Aorta (tissue), 5 donors: Measurements from ENCODE around the gene ART5. TPM values are rescaled to one million over a fixed set of nuclear protein-coding genes. Genes with fewer than 3 reads are reported as not detected.
"Not testable (repeated sequence)": the region's sequence is repeated elsewhere in the genome, so short reads cannot be mapped to it uniquely, and the experiment has no call there.

Experiments
- ATAC-seq: fragments of 200-7000 bp; cut with Tn5 transposase; one replicate; pipeline ENCODE4 v1.9.1; 2022; ENCODE audit warnings: moderate library complexity; ENCODE audit not compliant: low FRiP score
- DNase-seq, 2 donors: peaks; one replicate each; pipeline ENCODE4 v3.0.0-alpha.2; 2020
- H3K27ac ChIP-seq, 2 donors: one replicate each; pipeline ENCODE4 v1.5.1; 2013; ENCODE audit warnings: low read length in 2 of 2, mild to moderate bottlenecking in 2 of 2, moderate library complexity in 2 of 2, control low read depth in 1 of 2, inconsistent platforms in 1 of 2, low read depth in 1 of 2
- H3K27me3 ChIP-seq, 2 donors: one replicate each; pipeline ENCODE4 v1.6.1; 2013; ENCODE audit warnings: control low read depth in 1 of 2, low read length in 1 of 2, mild to moderate bottlenecking in 1 of 2, moderate library complexity in 1 of 2; ENCODE audit not compliant: insufficient read depth in 2 of 2, control insufficient read depth in 1 of 2
- H3K36me3 ChIP-seq, 2 donors: one replicate each; pipeline ENCODE4 v1.6.1; 2013; ENCODE audit warnings: control low read depth in 1 of 2, low read length in 1 of 2, mild to moderate bottlenecking in 1 of 2; ENCODE audit not compliant: insufficient read depth in 2 of 2, control insufficient read depth in 1 of 2
- H3K4me1 ChIP-seq, 2 donors: one replicate each; pipeline ENCODE4 v1.6.1; 2013; ENCODE audit warnings: low read length in 2 of 2, control low read depth in 1 of 2, mild to moderate bottlenecking in 1 of 2, moderate library complexity in 1 of 2; ENCODE audit not compliant: insufficient read depth in 2 of 2, control insufficient read depth in 1 of 2
- H3K4me3 ChIP-seq, 2 donors: one replicate each; pipeline ENCODE4 v1.5.1; 2013; ENCODE audit warnings: low read length in 2 of 2, control low read depth in 1 of 2, mild to moderate bottlenecking in 1 of 2
- H3K9me3 ChIP-seq: one replicate; pipeline ENCODE4 v1.6.1; 2013; ENCODE audit warnings: mild to moderate bottlenecking, low read length; ENCODE audit not compliant: control insufficient read depth
- WGBS, 2 donors: extraction: QIAGEN DNeasy Blood & Tissue Kit; methylation state at CpG; one replicate each; pipeline ENCODE4 v1.1.7; 2013; 5-methylcytosine and 5-hydroxymethylcytosine counted together
- intact Hi-C, 2 donors: fragments of 100-400 bp; cut with DNase I; formaldehyde crosslinking; loops; one replicate each; pipeline versions ENCODE4 v1.14.2 to v1.15.0; 2022
- polyA plus RNA-seq, 2 donors: library from polyadenylated mRNA; stranded (reverse); fragments of 200-250 nt; gene quantifications; one replicate each; pipeline ENCODE4 v1.2.3, GENCODE V29; 2013
- total RNA-seq, 2 donors: library from RNA; stranded (reverse); fragmentation: NEBNext Ultra II Directional; extraction: Animal tissue kit (Norgen Biotek cat#: 25700); gene quantifications; one replicate each; pipeline ENCODE4 v1.2.1, GENCODE V29; 2021
- donor health status: healthy with polysubstance abuse.
- donor health status: Bipolar disorder and iron deficiency.
- donor health status: DM: no; HTN: no; CAD: no.
- donor health status: DM: no; HTN: no; CAD: no.
- donor health status: DM: yes; HTN: yes; CAD: no.

Gene ART5
- total and polyA plus RNA-seq, 4 donors = not detected

DNA sequence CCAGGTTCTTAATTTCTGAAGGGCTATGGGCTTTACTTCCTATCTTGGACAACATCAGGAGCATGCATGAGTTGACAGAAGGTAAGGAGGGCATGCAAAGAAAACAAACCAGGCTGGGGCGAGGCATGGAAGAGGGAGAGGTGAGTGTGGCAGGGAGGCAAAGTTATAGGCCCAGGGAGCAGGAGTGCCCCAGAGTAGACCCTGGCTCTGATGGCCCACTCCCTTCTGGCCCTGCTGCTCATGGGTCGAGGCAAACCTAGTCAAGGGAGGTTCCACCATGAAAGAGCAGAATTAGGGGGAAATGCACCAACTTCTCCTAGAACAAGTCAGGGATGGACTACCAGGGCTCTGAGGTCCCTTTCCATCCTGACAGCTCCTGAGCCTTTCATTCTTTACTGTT, 19.2 kb upstream of the ART5 start:
- intact Hi-C loops = no loop called here
- Histone ChIP-seq H3K27ac (no peak overlapping the region), H3K4me3 (no peak overlapping the region), H3K9me3 (no peaks in the 10 kb centered on the region), H3K36me3 (no peaks in the 10 kb centered on the region), H3K4me1 (no peaks in the 10 kb centered on the region), H3K27me3 (no peaks in the 10 kb centered on the region)
- DNase-seq (no peak), ATAC-seq (no peak)
- 89% methylated on average over 2 of the region's 2 CpGs for WGBS, 2 donors

GRCh38 chr11:3659595-3660515, 18.1 kb upstream of the ART5 start:
- DNase-seq = no peak
- Histone ChIP-seq H3K4me1 (no peaks in the 10 kb centered on the region), H3K27me3 (no peaks in the 10 kb centered on the region), H3K27ac (no peak overlapping the region), H3K9me3 (no peaks in the 10 kb centered on the region), H3K4me3 (no peak overlapping the region), H3K36me3 (no peaks in the 10 kb centered on the region)
- intact Hi-C loops = no loop called here
- no peak for ATAC-seq
- WGBS, 2 donors = 89 to 92% methylated on average over 33 of the region's 33 CpGs

DNA sequence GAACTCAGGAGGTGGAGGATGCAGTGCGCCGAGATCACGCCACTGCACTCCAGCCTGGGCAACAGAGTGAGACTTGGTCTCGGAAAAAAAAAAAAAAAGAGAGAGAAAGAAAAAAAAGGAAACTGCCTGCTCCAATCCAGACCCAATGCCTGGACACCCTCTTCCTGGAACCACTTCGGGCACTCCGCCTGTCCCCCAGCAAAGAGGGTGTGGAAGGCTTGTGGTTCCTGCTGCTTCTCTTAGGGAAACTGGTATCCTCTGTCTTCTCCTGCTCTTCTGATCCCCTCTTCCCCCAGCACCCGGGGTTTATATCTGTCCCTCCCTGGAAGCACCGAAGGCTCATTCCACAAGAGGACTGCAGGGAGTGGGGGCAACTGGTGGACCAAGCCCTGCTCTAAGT, 16.5 kb upstream of the ART5 start:
- Histone ChIP-seq H3K9me3 (no peaks in the 10 kb centered on the region), H3K4me1 (no peaks in the 10 kb centered on the region), H3K36me3 (no peaks in the 10 kb centered on the region), H3K4me3 (no peak overlapping the region), H3K27ac (no peak overlapping the region), H3K27me3 (no peaks in the 10 kb centered on the region)
- ATAC-seq = no peak
- DNase-seq = no peak
- WGBS, 2 donors = 92 to 97% methylated on average over 8 of the region's 8 CpGs
- intact Hi-C loops = no loop called here

DNA sequence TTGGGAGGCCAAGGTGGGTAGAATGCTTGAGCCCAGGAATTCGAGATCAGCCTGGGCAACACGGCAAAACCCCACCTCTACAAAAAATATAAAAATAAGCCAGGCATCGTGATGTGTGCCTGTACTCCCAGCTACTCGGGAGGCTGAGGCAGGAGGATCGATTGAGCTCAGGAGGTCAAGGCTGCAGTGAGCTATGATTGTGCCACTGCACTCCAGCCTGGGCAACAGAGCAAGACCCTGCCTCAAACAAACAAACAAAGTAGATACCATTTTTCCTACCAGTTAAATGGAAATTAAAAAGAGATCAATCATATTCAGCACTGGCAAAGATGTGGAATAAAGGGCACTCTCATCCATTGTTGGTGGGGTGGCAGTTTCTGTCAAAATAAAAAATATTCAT, 15.5 kb upstream of the ART5 start:
- 79 to 83% methylated on average over 5 of the region's 5 CpGs for WGBS, 2 donors

GRCh38 chr11:3655547-3655946, 13.8 kb upstream of the ART5 start:
- Histone ChIP-seq H3K27ac (no peak overlapping the region), H3K4me1 (no peaks in the 10 kb centered on the region), H3K36me3 (no peaks in the 10 kb centered on the region), H3K9me3 (no peaks in the 10 kb centered on the region), H3K27me3 (no peaks in the 10 kb centered on the region), H3K4me3 (no peak overlapping the region)
- intact Hi-C loops = no loop called here
- DNase-seq (no peak), ATAC-seq (no peak)
- 87 to 98% methylated on average over 3 of the region's 3 CpGs for WGBS, 2 donors

More for the DNA sequence above, 15.5 kb upstream of the ART5 start:
- H3K27ac ChIP-seq, H3K27me3 ChIP-seq, H3K9me3 ChIP-seq, DNase-seq, H3K4me3 ChIP-seq, ATAC-seq, H3K4me1 ChIP-seq, intact Hi-C loops, H3K36me3 ChIP-seq: not testable (repeated sequence)

- DNase-seq, H3K4me3 ChIP-seq, H3K27ac ChIP-seq, H3K36me3 ChIP-seq, H3K27me3 ChIP-seq, intact Hi-C loops, ATAC-seq, H3K9me3 ChIP-seq, H3K4me1 ChIP-seq: not testable (repeated sequence)
- 89 to 92% methylated on average over 2 to 3 of the region's 3 CpGs for WGBS, 2 donors
Observed at GRCh38 chr11:3652514-3652913, 10.7 kb upstream of the ART5 start.

DNA sequence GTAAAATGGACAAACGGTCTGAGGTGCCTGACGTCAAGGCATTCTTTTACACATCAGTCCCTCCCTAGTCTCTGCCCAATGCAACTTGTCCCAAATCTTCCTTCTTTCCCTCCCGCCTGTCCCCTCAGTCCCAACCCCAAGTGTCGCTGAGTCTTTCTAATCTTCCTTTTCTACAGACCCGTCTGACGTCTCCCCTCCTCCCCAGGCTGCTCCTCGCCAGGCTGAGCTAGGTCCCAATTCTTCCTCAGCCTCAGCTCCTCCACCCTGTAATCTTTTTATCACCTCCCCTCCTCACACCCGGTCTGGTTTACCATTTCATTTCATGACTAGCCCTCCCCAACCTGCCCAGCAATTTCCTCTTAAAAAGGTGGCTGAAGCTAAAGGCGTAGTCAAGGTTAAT, 7.6 kb upstream of the ART5 start:
- H3K4me3 ChIP-seq, H3K4me1 ChIP-seq, ATAC-seq, H3K27ac ChIP-seq, H3K9me3 ChIP-seq, intact Hi-C loops, H3K27me3 ChIP-seq, H3K36me3 ChIP-seq: not testable (repeated sequence)
- WGBS, 2 donors = 36 to 43% methylated on average over 9 of the region's 9 CpGs
- DNase-seq = peak in 1 of 2 donors; percentile 12

GRCh38 chr11:3648843-3649242, 7.1 kb upstream of the ART5 start:
- WGBS, 2 donors = 70 to 82% methylated on average over 12 to 13 of the region's 13 CpGs

DNA sequence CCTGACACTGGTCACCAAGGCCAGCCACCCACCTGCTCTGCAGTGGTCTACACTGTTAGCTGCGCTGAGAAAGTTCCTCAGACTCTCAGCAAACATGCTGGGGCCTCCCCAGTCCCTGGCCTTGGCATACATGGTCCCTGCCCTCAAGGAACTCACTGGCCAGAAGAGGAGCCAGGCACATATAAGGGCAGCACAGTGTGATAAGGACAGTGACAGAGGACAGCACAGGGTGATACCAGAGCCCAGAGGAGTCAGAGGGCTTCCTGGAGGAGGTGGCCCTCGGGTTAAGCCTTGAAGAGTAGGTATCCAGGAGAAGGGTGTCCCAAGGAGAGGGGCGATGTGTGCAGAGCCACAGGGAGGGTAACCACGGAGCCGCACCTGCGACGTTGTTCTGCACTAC, 3.8 kb upstream of the ART5 start:
- Histone ChIP-seq H3K27me3 (no peaks in the 10 kb centered on the region), H3K9me3 (no peaks in the 10 kb centered on the region), H3K4me1 (no peaks in the 10 kb centered on the region), H3K27ac (no peak overlapping the region), H3K36me3 (no peaks in the 10 kb centered on the region), H3K4me3 (no peak overlapping the region)
- 81 to 90% methylated on average over 7 of the region's 7 CpGs for WGBS, 2 donors
- peak in 1 of 2 donors; percentile 32 for DNase-seq
- intact Hi-C loops = no loop called here
- ATAC-seq = no peak

More at GRCh38 chr11:3648843-3649242, 7.1 kb upstream of the ART5 start:
- H3K27ac ChIP-seq, intact Hi-C loops, H3K4me3 ChIP-seq, H3K4me1 ChIP-seq, H3K36me3 ChIP-seq, H3K27me3 ChIP-seq, ATAC-seq, H3K9me3 ChIP-seq: not testable (repeated sequence)
- DNase-seq = peak in 1 of 2 donors; percentile 39
